Activated CD8-positive, alpha-beta memory T cell treated with anti-CD3 and anti-CD28 coated beads, Interleukin-2, amount 50 U/mL, for 24 hours (primary cell): Measurements from ENCODE around the gene ITPK1.

Experiments
- DNase-seq: peaks from one replicate; pipeline ENCODE4 v3.0.0-alpha.2; 2020; ENCODE audit errors: extremely low read depth

Gene ITPK1

GRCh38 chr14:92970271-92970670 is 145.5 kb downstream of the ITPK1 start:
- DNase-seq: no peak

GRCh38 chr14:92969871-92970270 is 145.9 kb downstream of the ITPK1 start:
- no peak for DNase-seq

GRCh38 chr14:92969430-92969829 is 146.3 kb downstream of the ITPK1 start:
- DNase-seq: no peak

- no peak for DNase-seq
Measured at GRCh38 chr14:92968291-92969020, 147.3 kb downstream of the ITPK1 start.

- no peak for DNase-seq
Measured at GRCh38 chr14:92967346-92967926, 148.3 kb downstream of the ITPK1 start.

- no peak for DNase-seq
Measured at GRCh38 chr14:92965281-92965680, 150.4 kb downstream of the ITPK1 start.

- no peak for DNase-seq
Measured at GRCh38 chr14:92964124-92965109, 151.3 kb downstream of the ITPK1 start.

- DNase-seq: no peak
Measured at GRCh38 chr14:92963301-92964123, 152.2 kb downstream of the ITPK1 start.

GRCh38 chr14:92962831-92963095 is 153.0 kb downstream of the ITPK1 start:
- no peak for DNase-seq

- no peak for DNase-seq
Measured at GRCh38 chr14:92962031-92962830, 153.5 kb downstream of the ITPK1 start.

GRCh38 chr14:92961567-92961855 is 154.2 kb downstream of the ITPK1 start:
- DNase-seq: no peak

GRCh38 chr14:92960706-92961566 is 154.8 kb downstream of the ITPK1 start:
- no peak for DNase-seq

GRCh38 chr14:92959761-92960680 is 155.7 kb downstream of the ITPK1 start:
- no peak for DNase-seq

GRCh38 chr14:92959189-92959531 is 156.6 kb downstream of the ITPK1 start:
- no peak for DNase-seq

GRCh38 chr14:92958373-92959188 is 157.1 kb downstream of the ITPK1 start:
- DNase-seq: no peak

GRCh38 chr14:92956961-92957360 is 158.8 kb downstream of the ITPK1 start:
- DNase-seq: no peak

GRCh38 chr14:92955381-92955780 is 160.3 kb downstream of the ITPK1 start:
- no peak for DNase-seq

- no peak for DNase-seq
Measured at GRCh38 chr14:92954933-92955332, 160.8 kb downstream of the ITPK1 start.
